ENCODE data around the gene DARS1.

DARS1 gene

GRCh38 chr2:136020831-136021230 lies 35.4 kb upstream of the DARS1 start:
- Histone ChIP-seq H3K4me2 (ENCODE audit: low read depth, low read length, poor library complexity, severe bottlenecking) (no peak overlapping the region), H3K36me3 (ENCODE audit: low read length) (no peaks in the 10 kb centered on the region), H3K27me3 (ENCODE audit: low read length) (no peaks in the 10 kb centered on the region), H4K20me1 (ENCODE audit: low read depth, low read length) (no peaks in the 10 kb centered on the region), H2AFZ (ENCODE audit: low read depth, low read length, severe bottlenecking) (no peak overlapping the region), H3K79me2 (ENCODE audit: insufficient read depth, low read length) (no peaks in the 10 kb centered on the region), H3K9me2 (replicated peaks; ENCODE audit: insufficient read depth, low read length) (no peaks in the 10 kb centered on the region), H3F3A (ENCODE audit: insufficient read depth) (no peaks in the 10 kb centered on the region), H3K27ac (ENCODE audit: low read depth, low read length) (no peak overlapping the region), H3K9ac (ENCODE audit: low read length) (no peak overlapping the region), H3K4me3 (ENCODE audit: insufficient read depth, low read length, poor library complexity, severe bottlenecking) (no peak overlapping the region), H3K9me3 (ENCODE audit: insufficient read depth, low read length) (no peaks in the 10 kb centered on the region)
- no peak for TF ChIP-seq CTCF (IDR thresholded peaks at IDR 0.05; ENCODE audit: insufficient read depth, low read length, poor library complexity, severe bottlenecking)

- Histone ChIP-seq H3K79me2 (ENCODE audit: insufficient read depth, low read length) (no peaks in the 10 kb centered on the region), H3K9me2 (replicated peaks; ENCODE audit: insufficient read depth, low read length) (no peaks in the 10 kb centered on the region), H3K36me3 (ENCODE audit: low read length) (no peaks in the 10 kb centered on the region), H2AFZ (ENCODE audit: low read depth, low read length, severe bottlenecking) (no peak overlapping the region), H3K27ac (ENCODE audit: low read depth, low read length) (no peak overlapping the region), H4K20me1 (ENCODE audit: low read depth, low read length) (no peaks in the 10 kb centered on the region), H3F3A (ENCODE audit: insufficient read depth) (no peaks in the 10 kb centered on the region), H3K4me3 (ENCODE audit: insufficient read depth, low read length, poor library complexity, severe bottlenecking) (no peak overlapping the region), H3K9me3 (ENCODE audit: insufficient read depth, low read length) (no peaks in the 10 kb centered on the region), H3K9ac (ENCODE audit: low read length) (no peak overlapping the region), H3K4me2 (ENCODE audit: low read depth, low read length, poor library complexity, severe bottlenecking) (no peak overlapping the region), H3K27me3 (ENCODE audit: low read length) (no peaks in the 10 kb centered on the region)
- TF ChIP-seq CTCF (IDR thresholded peaks at IDR 0.05; ENCODE audit: insufficient read depth, low read length, poor library complexity, severe bottlenecking) (no peak), EZH2phosphoT487 (conservative IDR thresholded peaks at IDR 0.05; ENCODE audit: low read length) (no peak)
Observed at GRCh38 chr2:136019825-136020224, 34.4 kb upstream of the DARS1 start.

GRCh38 chr2:136019306-136019705 lies 33.9 kb upstream of the DARS1 start:
- Histone ChIP-seq H4K20me1 (ENCODE audit: low read depth, low read length) (no peaks in the 10 kb centered on the region), H3K27me3 (ENCODE audit: low read length) (no peaks in the 10 kb centered on the region), H3K9ac (ENCODE audit: low read length) (no peak overlapping the region), H3K9me2 (replicated peaks; ENCODE audit: insufficient read depth, low read length) (no peaks in the 10 kb centered on the region), H3K9me3 (ENCODE audit: insufficient read depth, low read length) (no peaks in the 10 kb centered on the region), H2AFZ (ENCODE audit: low read depth, low read length, severe bottlenecking) (no peak overlapping the region), H3K79me2 (ENCODE audit: insufficient read depth, low read length) (no peaks in the 10 kb centered on the region), H3K36me3 (ENCODE audit: low read length) (no peaks in the 10 kb centered on the region), H3F3A (ENCODE audit: insufficient read depth) (no peaks in the 10 kb centered on the region), H3K4me2 (ENCODE audit: low read depth, low read length, poor library complexity, severe bottlenecking) (no peak overlapping the region), H3K27ac (ENCODE audit: low read depth, low read length) (no peak overlapping the region), H3K4me3 (ENCODE audit: insufficient read depth, low read length, poor library complexity, severe bottlenecking) (no peak overlapping the region)
- TF ChIP-seq EZH2phosphoT487 (conservative IDR thresholded peaks at IDR 0.05; ENCODE audit: low read length) (no peak), CTCF (IDR thresholded peaks at IDR 0.05; ENCODE audit: insufficient read depth, low read length, poor library complexity, severe bottlenecking) (no peak)

GRCh38 chr2:136017786-136018185 lies 32.4 kb upstream of the DARS1 start:
- no peak overlapping the region for H3K9ac ChIP-seq (ENCODE audit: low read length)
- no peaks in the 10 kb centered on the region for H3K79me2 ChIP-seq (ENCODE audit: insufficient read depth, low read length)
- no peak overlapping the region for H3K4me2 ChIP-seq (ENCODE audit: low read depth, low read length, poor library complexity, severe bottlenecking)
- H3K27me3 ChIP-seq (ENCODE audit: low read length): no peaks in the 10 kb centered on the region
- TF ChIP-seq CTCF (IDR thresholded peaks at IDR 0.05; ENCODE audit: insufficient read depth, low read length, poor library complexity, severe bottlenecking) (no peak), EZH2phosphoT487 (conservative IDR thresholded peaks at IDR 0.05; ENCODE audit: low read length) (no peak)
- no peak overlapping the region for H3K27ac ChIP-seq (ENCODE audit: low read depth, low read length)
- no peaks in the 10 kb centered on the region for H3K9me2 ChIP-seq (replicated peaks; ENCODE audit: insufficient read depth, low read length)
- no peaks in the 10 kb centered on the region for H4K20me1 ChIP-seq (ENCODE audit: low read depth, low read length)
- no peaks in the 10 kb centered on the region for H3K9me3 ChIP-seq (ENCODE audit: insufficient read depth, low read length)
- H3F3A ChIP-seq (ENCODE audit: insufficient read depth): no peaks in the 10 kb centered on the region
- H3K36me3 ChIP-seq (ENCODE audit: low read length): no peaks in the 10 kb centered on the region
- H3K4me3 ChIP-seq (ENCODE audit: insufficient read depth, low read length, poor library complexity, severe bottlenecking): no peak overlapping the region
- H2AFZ ChIP-seq (ENCODE audit: low read depth, low read length, severe bottlenecking): no peak overlapping the region

Data from SU-DHL-6 (cell line).